Pancreas (tissue), 10 donors: ENCODE results near the gene SGCD. TPM values are rescaled to one million over a fixed set of nuclear protein-coding genes. Genes with fewer than 3 reads are reported as not detected.

Experiments used
- ATAC-seq, 4 donors: fragments of 200-7000 bp; cut with Tn5 transposase; one replicate each; pipeline versions ENCODE4 v1.8.0 to v1.9.1; 2020; ENCODE audit warnings: mild to moderate bottlenecking in 4 of 4, moderate library complexity in 4 of 4
- DNase-seq, 6 donors: peaks; one replicate each; pipeline ENCODE4 v3.0.0-alpha.2; 2020
- FAIRE-seq: peaks from 2 replicates; lab custom pipeline; 2012; peaks lifted over from hg19 to GRCh38; lab: Jason Lieb, UNC
- H3K27ac ChIP-seq, 4 donors: fragments of 200-600 bp; sonication (generic); 1 replicate in 3 of 4; 2 replicates in 1 of 4; pipeline versions ENCODE4 v1.5.0 to v1.8.0; 2020
- H3K27me3 ChIP-seq, 4 donors: fragments of 200-600 bp; one replicate each; pipeline ENCODE4 v1.8.0; 2021
- H3K36me3 ChIP-seq, 3 donors: fragments of 200-600 bp; sonication (generic) in 1 of 3; one replicate each; pipeline versions ENCODE4 v1.5.0 to v1.8.0; 2020 to 2021
- H3K4me1 ChIP-seq, 3 donors: fragments of 200-600 bp; one replicate each; pipeline ENCODE4 v1.8.0; 2021
- H3K4me3 ChIP-seq, 4 donors: fragments of 200-600 bp; sonication (generic) in 2 of 4; one replicate each; pipeline versions ENCODE4 v1.5.0 to v1.8.0; 2020 to 2021
- H3K9me3 ChIP-seq, 4 donors: fragments of 200-600 bp; one replicate each; pipeline ENCODE4 v1.8.0; 2021
- WGBS, 2 donors: extraction: QIAGEN DNeasy Blood & Tissue Kit; methylation state at CpG; one replicate each; pipeline ENCODE4 v1.1.7; 2013; 5-methylcytosine and 5-hydroxymethylcytosine counted together
- intact Hi-C, 3 donors: fragments of 100-400 bp; cut with DNase I; formaldehyde crosslinking; loops; one replicate each; pipeline versions ENCODE4 v1.11.1 to v1.14.2; 2022
- polyA plus RNA-seq, 2 donors: library from polyadenylated mRNA; stranded (reverse); fragments of 200-250 nt; gene quantifications; one replicate each; pipeline ENCODE4 v1.2.3, GENCODE V29; 2013
- total RNA-seq, 6 donors: library from RNA; stranded (reverse); fragmentation: NEBNext Ultra II Directional in 4 of 6; extraction: Animal tissue kit (Norgen Biotek cat#: 25700) in 4 of 6; gene quantifications; one replicate each; pipeline versions ENCODE4 v1.2.1 to v1.2.4, GENCODE V29; 2021 to 2023
- TF ChIP-seq, protein P1 (sequence below), 4 donors: fragments of 200-600 bp; sonication (generic) in 3 of 4; IDR thresholded peaks; one replicate each; pipeline versions ENCODE4 v1.5.0 to v1.8.0; 2021; ENCODE audit warnings: antibody characterized with exemption in 4 of 4
- donor health status: healthy with polysubstance abuse.
- donor health status: DM: no; HTN: no; CAD: no; lungs with moderate emphysema.
- donor health status: DM: no; HTN: no; CAD: no.
- donor health status: control.
- donor health status: control.
- donor health status: Bipolar disorder and iron deficiency.
- donor health status: DM: yes; HTN: yes; CAD: no.
- donor health status: DM: no; HTN: no; CAD: no.
- donor health status: DM: no; HTN: no; CAD: no.
- donor health status: DM: yes; HTN: yes; CAD: no.

The SGCD gene
- total and polyA plus RNA-seq, 8 donors: 0.11 to 1.9 (median 0.35) TPM

GRCh38 chr5:156526081-156526925 is 199.3 kb downstream of the SGCD start:
- Histone ChIP-seq H3K27me3 (no peaks in the 10 kb centered on the region), H3K4me3 (no peak overlapping the region), H3K27ac (no peak overlapping the region), H3K36me3 (no peaks in the 10 kb centered on the region), H3K4me1 (no peaks in the 10 kb centered on the region), H3K9me3 (no peaks in the 10 kb centered on the region)
- WGBS, 2 donors: 61 to 75% methylated on average over 9 of the region's 9 CpGs
- FAIRE-seq (no peak), ATAC-seq (no peak), DNase-seq (no peak)
- TF ChIP-seq, protein P1, sequence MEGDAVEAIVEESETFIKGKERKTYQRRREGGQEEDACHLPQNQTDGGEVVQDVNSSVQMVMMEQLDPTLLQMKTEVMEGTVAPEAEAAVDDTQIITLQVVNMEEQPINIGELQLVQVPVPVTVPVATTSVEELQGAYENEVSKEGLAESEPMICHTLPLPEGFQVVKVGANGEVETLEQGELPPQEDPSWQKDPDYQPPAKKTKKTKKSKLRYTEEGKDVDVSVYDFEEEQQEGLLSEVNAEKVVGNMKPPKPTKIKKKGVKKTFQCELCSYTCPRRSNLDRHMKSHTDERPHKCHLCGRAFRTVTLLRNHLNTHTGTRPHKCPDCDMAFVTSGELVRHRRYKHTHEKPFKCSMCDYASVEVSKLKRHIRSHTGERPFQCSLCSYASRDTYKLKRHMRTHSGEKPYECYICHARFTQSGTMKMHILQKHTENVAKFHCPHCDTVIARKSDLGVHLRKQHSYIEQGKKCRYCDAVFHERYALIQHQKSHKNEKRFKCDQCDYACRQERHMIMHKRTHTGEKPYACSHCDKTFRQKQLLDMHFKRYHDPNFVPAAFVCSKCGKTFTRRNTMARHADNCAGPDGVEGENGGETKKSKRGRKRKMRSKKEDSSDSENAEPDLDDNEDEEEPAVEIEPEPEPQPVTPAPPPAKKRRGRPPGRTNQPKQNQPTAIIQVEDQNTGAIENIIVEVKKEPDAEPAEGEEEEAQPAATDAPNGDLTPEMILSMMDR (IDR thresholded peaks at IDR 0.05): no peak
- intact Hi-C loops: no loop called here

- 44 to 45% methylated on average over 2 of the region's 2 CpGs for WGBS, 2 donors
- no peak for FAIRE-seq
These were observed 200.6 kb downstream of the SGCD start for GRCh38 chr5:156527611-156528010.

GRCh38 chr5:156528673-156529072 is 201.7 kb downstream of the SGCD start:
- WGBS, 2 donors: 75 to 88% methylated on average over 1 of the region's 1 CpG
- no peak overlapping the region for H3K4me3 ChIP-seq
- TF ChIP-seq, protein P1 (IDR thresholded peaks at IDR 0.05): no peak
- H3K4me1 ChIP-seq: no peaks in the 10 kb centered on the region
- no peak for ATAC-seq
- H3K27ac ChIP-seq: no peak overlapping the region
- intact Hi-C loops: no loop called here
- H3K36me3 ChIP-seq: no peaks in the 10 kb centered on the region
- no peaks in the 10 kb centered on the region for H3K27me3 ChIP-seq
- DNase-seq: no peak
- no peak for FAIRE-seq
- H3K9me3 ChIP-seq: no peaks in the 10 kb centered on the region

More at GRCh38 chr5:156527611-156528010, 200.6 kb downstream of the SGCD start:
- Histone ChIP-seq H3K36me3 (no peaks in the 10 kb centered on the region), H3K27me3 (no peaks in the 10 kb centered on the region), H3K4me3 (no peak overlapping the region), H3K27ac (no peak overlapping the region), H3K4me1 (no peaks in the 10 kb centered on the region), H3K9me3 (no peaks in the 10 kb centered on the region)
- DNase-seq (no peak), ATAC-seq (no peak)
- intact Hi-C loops: no loop called here
- TF ChIP-seq, protein P1 (IDR thresholded peaks at IDR 0.05): no peak

GRCh38 chr5:156529892-156530291 is 202.9 kb downstream of the SGCD start:
- Histone ChIP-seq H3K27me3 (no peaks in the 10 kb centered on the region), H3K36me3 (no peaks in the 10 kb centered on the region), H3K4me3 (no peak overlapping the region), H3K4me1 (no peaks in the 10 kb centered on the region), H3K27ac (no peak overlapping the region), H3K9me3 (no peaks in the 10 kb centered on the region)
- FAIRE-seq (no peak), DNase-seq (no peak), ATAC-seq (no peak)
- intact Hi-C loops: no loop called here
- 42 to 60% methylated on average over 1 of the region's 1 CpG for WGBS, 2 donors
- TF ChIP-seq, protein P1 (IDR thresholded peaks at IDR 0.05): no peak

DNA sequence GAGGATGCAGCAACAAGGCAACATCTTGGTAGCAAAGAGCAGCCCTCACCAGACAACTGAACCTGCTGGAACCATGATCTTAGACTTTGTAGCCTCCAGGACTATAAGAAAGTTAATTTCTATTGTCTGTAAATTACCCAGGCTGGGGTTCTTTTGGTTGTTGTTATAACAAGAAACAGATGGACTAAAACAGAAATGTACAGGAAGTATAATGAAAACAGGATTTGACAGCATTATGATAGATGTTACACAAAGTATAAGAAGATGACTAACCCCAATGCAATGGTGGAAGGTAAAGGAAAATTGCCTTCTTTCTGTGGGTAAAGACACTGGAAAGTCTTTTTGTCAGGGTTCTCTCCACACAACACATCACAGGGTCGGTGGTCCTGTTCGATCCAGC is 204.2 kb downstream of the SGCD start:
- Histone ChIP-seq H3K36me3 (no peaks in the 10 kb centered on the region), H3K9me3 (no peaks in the 10 kb centered on the region), H3K4me1 (no peaks in the 10 kb centered on the region), H3K27ac (no peak overlapping the region), H3K4me3 (no peak overlapping the region), H3K27me3 (no peaks in the 10 kb centered on the region)
- 78 to 87% methylated on average over 2 of the region's 2 CpGs for WGBS, 2 donors
- intact Hi-C loops: no loop called here
- DNase-seq: no peak
- ATAC-seq: no peak
- no peak for FAIRE-seq
- TF ChIP-seq, protein P1 (IDR thresholded peaks at IDR 0.05): no peak
